Right kidney (tissue), 1 donor: Measurements from ENCODE around the gene CHRD.
A peak's percentile ranks its signal among the peaks of the same experiment; 100 is the strongest.

Experiments
- DNase-seq: peaks from one replicate; pipeline ENCODE4 v3.0.0-alpha.2; 2016

CHRD gene

GRCh38 chr3:184346480-184347190 lies 33.2 kb upstream of the CHRD start:
- no peak for DNase-seq

DNA sequence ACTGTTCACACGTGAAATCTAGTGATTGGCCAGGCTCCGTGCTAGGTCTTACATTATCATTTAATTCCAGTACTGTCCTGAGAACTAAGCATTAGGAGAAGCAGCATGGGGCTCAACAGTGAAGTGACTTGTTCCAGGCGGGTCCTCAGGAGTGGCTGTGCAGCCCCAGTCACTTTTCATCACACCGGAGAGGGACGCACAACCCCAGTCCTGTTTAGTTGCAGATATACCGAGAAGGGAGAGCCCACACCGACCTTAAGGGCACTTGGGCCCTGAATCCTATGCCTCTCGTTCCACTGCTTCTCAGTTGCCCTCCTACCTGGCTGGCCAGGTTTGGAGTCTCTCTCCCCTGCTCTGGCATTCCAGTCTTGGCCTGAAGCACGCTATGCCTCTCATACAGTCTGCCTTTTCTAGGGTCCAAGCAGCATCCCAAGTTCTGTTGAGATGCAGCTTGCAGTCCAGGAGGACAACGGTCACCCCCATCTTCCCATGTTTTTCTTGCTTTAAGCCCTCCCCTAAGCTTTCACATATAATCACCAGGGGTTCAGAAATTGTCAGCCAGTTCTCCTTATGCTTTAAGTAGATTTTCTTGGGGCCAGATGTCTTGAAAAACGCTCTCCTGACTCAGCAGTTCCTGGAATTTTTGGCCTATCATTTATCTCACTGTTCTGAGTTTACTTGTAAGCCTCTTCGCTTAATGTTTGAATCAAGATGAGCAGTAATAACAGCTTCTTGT lies 32.4 kb upstream of the CHRD start:
- no peak for DNase-seq

GRCh38 chr3:184348057-184348382 lies 31.8 kb upstream of the CHRD start:
- DNase-seq, result no peak

GRCh38 chr3:184349563-184350470 lies 30.0 kb upstream of the CHRD start:
- no peak for DNase-seq

GRCh38 chr3:184350618-184351017 lies 29.2 kb upstream of the CHRD start:
- DNase-seq, result no peak

- DNase-seq, result no peak
These were observed 28.2 kb upstream of the CHRD start for GRCh38 chr3:184351511-184352148.

GRCh38 chr3:184352149-184352785 lies 27.6 kb upstream of the CHRD start:
- no peak for DNase-seq

- DNase-seq, result no peak
These were observed 26.8 kb upstream of the CHRD start for GRCh38 chr3:184352897-184353545.

GRCh38 chr3:184353546-184353941 lies 26.3 kb upstream of the CHRD start:
- no peak for DNase-seq

GRCh38 chr3:184354121-184354728 lies 25.6 kb upstream of the CHRD start:
- peak; percentile 22 for DNase-seq

GRCh38 chr3:184354754-184355153 lies 25.1 kb upstream of the CHRD start:
- no peak for DNase-seq

- DNase-seq, result no peak
These were observed 24.4 kb upstream of the CHRD start for GRCh38 chr3:184355261-184356040.

DNA sequence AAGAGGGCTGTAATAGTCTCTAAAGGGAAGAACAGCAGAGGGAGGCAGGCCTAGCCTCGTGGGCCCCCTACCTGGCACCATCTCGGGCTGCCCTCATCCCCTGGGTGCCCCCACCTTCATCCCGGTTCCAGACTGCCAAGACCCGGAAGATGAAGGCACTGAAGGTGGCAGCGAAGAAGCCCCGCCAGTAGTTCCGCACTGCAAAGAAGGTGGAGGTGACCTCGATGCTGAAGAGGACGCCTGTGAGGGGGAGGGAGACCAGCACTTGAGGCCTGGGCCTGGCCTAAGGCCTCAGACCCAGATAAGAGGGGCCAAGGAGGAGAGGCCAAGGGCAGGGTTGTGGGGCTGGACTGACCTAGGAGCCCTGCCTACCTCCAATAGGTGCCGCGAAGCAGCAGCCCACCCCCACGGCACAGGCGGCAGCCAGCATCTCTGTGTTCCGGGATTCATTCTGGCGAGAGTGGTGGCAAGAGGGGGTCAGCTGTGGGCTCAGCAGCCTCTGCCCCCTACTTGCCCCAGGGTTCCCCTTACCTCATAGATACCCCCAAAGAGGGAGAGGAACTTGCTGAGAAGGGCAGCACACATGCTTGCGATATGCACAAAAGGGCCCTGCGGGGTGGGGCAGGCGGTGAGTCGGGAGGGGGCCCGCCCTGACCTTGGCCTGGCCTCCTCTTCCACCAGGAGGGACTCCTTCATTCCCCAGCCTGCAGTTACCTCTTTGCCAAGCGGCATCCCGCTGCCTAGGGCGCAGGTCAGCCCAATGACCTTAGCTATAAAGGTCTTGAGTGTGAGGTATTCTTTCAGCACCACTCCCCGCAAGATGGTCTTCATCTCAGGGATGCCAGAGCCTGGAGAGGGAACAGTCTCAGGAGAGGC lies 22.4 kb upstream of the CHRD start:
- no peak for DNase-seq

- no peak for DNase-seq
These were observed 21.6 kb upstream of the CHRD start for GRCh38 chr3:184358124-184358767.

GRCh38 chr3:184358921-184359350 lies 20.9 kb upstream of the CHRD start:
- no peak for DNase-seq

GRCh38 chr3:184359610-184360009 lies 20.2 kb upstream of the CHRD start:
- DNase-seq, result no peak

DNA sequence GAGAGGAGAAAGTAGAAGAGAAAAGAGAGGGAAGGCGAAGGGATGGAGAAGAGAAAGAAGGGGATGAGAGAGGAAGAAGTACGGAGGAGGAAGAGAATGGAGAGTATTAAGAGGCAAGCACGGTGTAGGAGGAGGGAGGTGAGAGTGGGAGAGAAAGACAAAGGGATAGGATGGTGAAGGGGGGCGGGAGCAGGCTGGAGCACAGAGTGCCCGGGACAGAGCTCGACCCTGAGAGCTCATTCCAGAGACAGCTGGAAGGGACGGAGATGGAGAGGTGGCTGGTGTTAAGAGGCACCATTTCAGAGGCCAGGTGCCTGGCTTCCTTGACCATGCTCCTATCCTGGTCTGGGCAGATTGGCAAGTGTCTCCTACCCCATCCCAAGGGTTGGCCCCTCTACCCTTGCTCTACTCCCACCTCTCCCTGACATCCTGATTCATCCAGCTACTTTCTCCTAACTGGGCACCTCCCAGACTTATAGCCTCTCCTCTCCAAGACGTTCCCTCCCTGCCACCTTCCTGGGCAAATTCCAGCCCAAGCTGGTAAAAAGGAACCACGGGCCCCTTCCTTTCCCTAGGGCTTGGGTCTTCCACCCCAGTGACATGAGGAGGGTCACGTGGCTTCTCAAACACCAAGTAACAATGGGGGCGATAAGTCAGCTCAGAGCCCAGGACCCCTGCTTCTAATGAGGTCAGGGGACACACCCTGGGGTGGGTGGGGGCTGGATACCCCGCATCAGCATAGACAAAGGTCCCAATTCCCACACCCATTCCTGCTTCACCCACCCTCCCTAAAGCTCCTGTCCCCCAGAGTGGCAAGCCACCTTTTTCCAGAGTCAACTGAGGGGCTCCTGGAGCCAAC lies 19.6 kb upstream of the CHRD start:
- no peak for DNase-seq
